Endothelial cell of umbilical vein (primary cell): ENCODE results near the gene TRMT112. TPM values are rescaled to one million over a fixed set of nuclear protein-coding genes. Genes with fewer than 3 reads are reported as not detected.

ENCODE experiments used
- BruUV-seq: library from RNA; stranded (reverse); fragments of 400-500 nt; replicated peaks from 2 replicates; lab custom pipeline; 2021; lab: Mats Ljungman, UMichigan
- CTCF ChIA-PET: fragments of 300-600, 350-600 bp; sonication (Branson Sonifier 250); formaldehyde crosslinking; loops from one replicate; lab custom pipeline; 2021; ENCODE audit warnings: antibody characterized with exemption, inconsistent platforms; lab: Charles Lee
- POLR2A ChIA-PET: fragments of 300-600, 350-600 bp; sonication (Branson Sonifier 250); formaldehyde crosslinking; loops from one replicate; lab custom pipeline; 2021; ENCODE audit warnings: antibody characterized with exemption, inconsistent platforms; lab: Charles Lee
- DNase-seq: peaks from one replicate; pipeline ENCODE4 v3.0.0-alpha.2; 2011; ENCODE audit warnings: low read depth, low spot score
- FAIRE-seq: peaks from 2 replicates; lab custom pipeline; 2011; peaks lifted over from hg19 to GRCh38; lab: Jason Lieb, UNC
- H2AFZ ChIP-seq: 2 replicates; pipeline ENCODE4 v1.6.0; 2012; ENCODE audit warnings: low read depth, low read length, control low read depth, inconsistent platforms
- H3K27ac ChIP-seq: 2 replicates; pipeline ENCODE4 v1.5.1; 2011; ENCODE audit warnings: low read depth, mild to moderate bottlenecking, control low read depth, low read length, moderate library complexity; ENCODE audit not compliant: insufficient read depth
- H3K27me3 ChIP-seq, 2 experiments: 2 replicates each; pipeline versions ENCODE4 v1.6.0 to v1.6.1; 2011; ENCODE audit warnings: low read length in 2 of 2, mixed read lengths in 1 of 2; ENCODE audit not compliant: control insufficient read depth in 2 of 2, insufficient read depth in 2 of 2
- H3K36me3 ChIP-seq, 2 experiments: 2 replicates in 1 of 2; 3 replicates in 1 of 2; pipeline ENCODE4 v1.5.1; 2011; ENCODE audit warnings: low read length in 2 of 2, mild to moderate bottlenecking in 1 of 2, moderate library complexity in 1 of 2; ENCODE audit not compliant: control insufficient read depth in 2 of 2, insufficient read depth in 2 of 2; ENCODE audit errors: extremely low read depth in 1 of 2
- H3K4me1 ChIP-seq: 3 replicates; pipeline ENCODE4 v1.5.1; 2011; ENCODE audit warnings: mild to moderate bottlenecking, low read length; ENCODE audit not compliant: control insufficient read depth, insufficient read depth; ENCODE audit errors: extremely low read depth
- H3K4me2 ChIP-seq: 2 replicates; pipeline ENCODE4 v1.6.1; 2011; ENCODE audit warnings: low read length, control low read depth, mixed read lengths; ENCODE audit not compliant: insufficient read depth
- H3K4me3 ChIP-seq, 3 experiments: fragments of 200-600 bp in 1 of 3; sonication (generic), shearing (Covaris generic) in 1 of 3; replicated peaks in 1 of 3; 2 replicates each; pipeline ENCODE4 v1.5.1; 2011 to 2016; ENCODE audit warnings: control low read depth in 3 of 3, low read length in 3 of 3, mild to moderate bottlenecking in 2 of 3, inconsistent platforms in 1 of 3, low read depth in 1 of 3, moderate library complexity in 1 of 3; ENCODE audit not compliant: insufficient read depth in 1 of 3
- H3K79me2 ChIP-seq: 2 replicates; pipeline ENCODE4 v1.6.0; 2012; ENCODE audit warnings: low read length, inconsistent platforms; ENCODE audit not compliant: control insufficient read depth, insufficient read depth
- H3K9ac ChIP-seq: replicated peaks from 2 replicates; pipeline ENCODE3; 2011; ENCODE audit warnings: low read length, control low read depth; ENCODE audit not compliant: insufficient read depth; ENCODE audit errors: extremely low read depth
- H3K9me1 ChIP-seq: replicated peaks from 3 replicates; pipeline ENCODE4 v1.6.0; 2011; ENCODE audit warnings: mild to moderate bottlenecking, low read length; ENCODE audit not compliant: control insufficient read depth, insufficient read depth; ENCODE audit errors: extremely low read depth
- H3K9me3 ChIP-seq: replicated peaks from 2 replicates; pipeline ENCODE4 v1.5.1; 2012; ENCODE audit warnings: low read length, inconsistent platforms; ENCODE audit not compliant: control insufficient read depth, insufficient read depth
- H4K20me1 ChIP-seq: replicated peaks from 2 replicates; pipeline ENCODE3; 2011; ENCODE audit warnings: mild to moderate bottlenecking, low read length; ENCODE audit not compliant: control insufficient read depth, insufficient read depth; ENCODE audit errors: extremely low read depth
- CTCF ChIP-seq, 2 donors: IDR thresholded peaks; 1 replicate in 1 of 2; 2 replicates in 1 of 2; pipeline ENCODE4 v1.5.1; 2011; ENCODE audit warnings: low read length in 2 of 2, mild to moderate bottlenecking in 2 of 2, moderate library complexity in 2 of 2, control low read depth in 1 of 2, inconsistent platforms in 1 of 2, low read depth in 1 of 2; ENCODE audit not compliant: insufficient read depth in 1 of 2; ENCODE audit errors: extremely low read depth in 1 of 2
- EZH2 ChIP-seq: IDR thresholded peaks from 2 replicates; pipeline ENCODE4 v1.6.1; 2012; ENCODE audit warnings: borderline replicate concordance, low read depth, mild to moderate bottlenecking, moderate library complexity, low read length, inconsistent platforms; ENCODE audit not compliant: severe bottlenecking
- FOS ChIP-seq: IDR thresholded peaks from 2 replicates; pipeline ENCODE4 v1.6.1; 2011; ENCODE audit warnings: mild to moderate bottlenecking, low read length, moderate library complexity, borderline replicate concordance; ENCODE audit not compliant: insufficient read depth
- GATA2 ChIP-seq: IDR thresholded peaks from 2 replicates; pipeline ENCODE4 v1.7.0; 2011; ENCODE audit warnings: low read depth, mild to moderate bottlenecking, moderate library complexity, mixed read lengths, low read length; ENCODE audit not compliant: insufficient read length, insufficient read depth
- JUN ChIP-seq: IDR thresholded peaks from 2 replicates; pipeline ENCODE4 v1.6.1; 2011; ENCODE audit warnings: borderline replicate concordance, low read depth; ENCODE audit not compliant: insufficient read length, insufficient read depth
- MAX ChIP-seq: IDR thresholded peaks from 2 replicates; pipeline ENCODE4 v1.6.1; 2011; ENCODE audit not compliant: insufficient read depth, insufficient read length
- MYC ChIP-seq: IDR thresholded peaks from one replicate; pipeline ENCODE4 v1.6.1; 2011; ENCODE audit warnings: mild to moderate bottlenecking, low read depth, low read length
- POLR2A ChIP-seq: IDR thresholded peaks from 2 replicates; pipeline ENCODE4 v1.6.1; 2012; ENCODE audit warnings: low read depth, mild to moderate bottlenecking, control low read depth, low read length
- POLR2AphosphoS5 ChIP-seq: IDR thresholded peaks from 2 replicates; pipeline ENCODE4 v1.6.1; 2012; ENCODE audit warnings: low read depth, mild to moderate bottlenecking, control low read depth, low read length, moderate library complexity; ENCODE audit not compliant: insufficient read depth
- dilution Hi-C: fragments of 300-500 bp; cut with MboI; formaldehyde crosslinking; loops from one replicate; pipeline ENCODE4 v1.15.0; 2019; ENCODE audit warnings: low sequenced_read_pairs; ENCODE audit not compliant: extremely low pct_ligation_motif_present
- intact Hi-C: fragments of 100-400 bp; cut with micrococcal nuclease; formaldehyde crosslinking; loops from one replicate; pipeline ENCODE4 v1.10.0; 2022
- polyA plus RNA-seq, 4 experiments: library from polyadenylated mRNA; depleted of rRNA in 3 of 4; stranded (reverse) in 3 of 4; unstranded in 1 of 4; fragments of >200 nt; gene quantifications; 2 replicates each; pipeline versions ENCODE4 v1.2.1 to v1.2.3, GENCODE V29; 2011 to 2012; ENCODE audit warnings: missing spikeins in 1 of 4
- total RNA-seq: library from RNA; stranded (reverse); gene quantifications from 2 replicates; pipeline ENCODE4 v1.2.3, GENCODE V29; 2021

Gene TRMT112
- total and polyA plus RNA-seq, 2 donors (not counting 3 experiments of a cell fraction or from before 2014, with no cell fraction given), result 195 to 575 TPM

DNA sequence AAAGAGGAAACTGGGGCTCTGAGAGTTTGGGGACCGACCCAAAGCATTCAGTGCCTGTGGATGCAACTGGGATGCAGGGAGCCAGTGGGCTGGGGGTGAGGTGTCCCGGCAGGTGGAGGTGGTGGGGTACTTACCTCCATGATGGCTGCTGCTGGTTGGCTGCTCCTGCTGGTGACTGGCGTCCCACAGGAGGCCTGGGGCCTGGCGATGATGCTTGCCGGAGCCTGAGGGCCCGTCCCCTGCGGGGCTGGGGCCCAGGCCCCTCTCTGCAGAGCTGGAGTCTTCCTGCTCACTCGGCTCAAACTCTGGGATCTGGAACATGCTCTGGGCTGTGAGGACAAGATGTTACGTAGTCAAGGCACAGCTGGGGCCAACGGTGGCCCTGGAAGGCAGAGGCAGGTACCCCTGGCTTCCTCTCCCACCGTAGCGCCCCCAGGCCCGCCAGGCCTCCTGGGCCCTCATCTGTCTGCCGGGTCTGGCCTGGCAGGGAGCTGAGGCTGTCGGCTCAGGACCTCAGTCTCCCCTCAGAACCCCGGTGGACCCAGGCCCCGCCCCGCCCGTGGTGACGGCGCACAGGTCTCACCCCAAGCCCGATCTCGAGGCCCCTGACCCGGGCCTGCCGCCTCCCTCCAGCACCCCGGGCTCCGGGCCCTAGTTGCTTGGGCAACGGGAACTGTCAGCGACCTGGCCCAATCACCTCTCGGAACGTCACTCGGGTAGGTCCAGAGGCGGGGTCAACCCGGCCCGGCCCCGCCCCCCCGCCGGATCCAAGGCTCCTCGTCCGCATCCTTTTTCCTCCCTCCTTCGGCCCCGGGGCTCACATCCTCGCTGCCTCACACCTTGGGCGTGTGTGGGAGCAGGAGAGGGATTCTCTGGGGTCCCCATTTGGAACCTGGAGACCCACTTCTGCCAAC is 33.1 kb downstream of the TRMT112 start, which contains the start of gene BAD:
TSS of gene BAD (minus strand) at position 618 of the 914 bp plus-strand sequence. CDS start at position 321, 297 bp downstream.
- Histone ChIP-seq H3K27me3 (no peaks in the 10 kb centered on the region), H3K79me2 (peaks cover 2% of the 10 kb centered on the region), H3K4me2 (peak within 1 kb of the TSS; percentile 60), H3K4me3 (peak within 1 kb of the TSS; percentile 42 to 49 (median 44)), H3K36me3 (peaks cover 0 to 5% of the 10 kb centered on the region in 2 experiments), H3K9ac (peak within 1 kb of the TSS; percentile 54), H4K20me1 (no peaks in the 10 kb centered on the region), H2AFZ (peak within 1 kb of the TSS; percentile 75), H3K27ac (peak within 1 kb of the TSS; percentile 35), H3K9me1 (no peaks in the 10 kb centered on the region), H3K9me3 (no peaks in the 10 kb centered on the region), H3K4me1 (peaks cover 11% of the 10 kb centered on the region)
- dilution Hi-C loops (no loop called here), intact Hi-C loops (loop anchor here (2.0 kb wide), 2 partner anchors 20 to 38 kb away; partner anchors contain the start of genes ESRRA and PPP1R14B)
- DNase-seq, result peak; percentile 91
- ChIA-PET CTCF (interaction anchor here (0.7 to 3.5 kb wide), 12 partner anchors 13 to 99 kb away, joined by 3 to 26 read pairs (median 6); partner anchors contain the start of genes CATSPERZ, PRDX5, STIP1 and TRMT112), POLR2A (interaction anchor here (1.0 kb wide), 1 partner anchor 13 kb away, joined by 3 read pairs; no protein-coding TSS in a partner anchor)
- TSS peak; percentile 38 for BruUV-seq
- peak; percentile 95 for FAIRE-seq
- TF ChIP-seq POLR2AphosphoS5 (peak; percentile 66), EZH2 (no peak), POLR2A (peak; percentile 52), MYC (no peak)

DNA sequence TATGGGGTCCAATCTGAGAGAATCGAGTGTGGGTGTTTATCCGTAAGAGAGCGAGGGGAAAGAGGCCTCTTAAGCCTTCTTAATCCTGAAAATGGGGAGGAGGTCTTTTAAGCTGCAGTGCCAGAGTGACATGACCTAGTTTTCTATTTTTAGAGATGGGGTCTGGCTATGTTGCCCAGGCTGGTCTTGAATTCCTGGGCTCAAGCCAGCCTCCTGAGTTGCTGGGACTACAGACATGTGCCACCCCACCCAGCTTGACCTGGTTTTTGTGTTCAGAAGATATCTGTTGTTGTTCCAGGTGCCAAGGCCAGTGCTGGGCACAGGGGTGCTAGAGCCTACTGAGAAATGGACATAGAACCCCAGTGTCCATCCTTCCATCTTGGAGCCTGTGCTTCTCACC is 34.3 kb downstream of the TRMT112 start:
- H3K9me1 ChIP-seq, result no peaks in the 10 kb centered on the region
- ChIA-PET CTCF (interaction anchor here (0.6 to 3.5 kb wide), 6 partner anchors 11 to 79 kb away, joined by 3 to 26 read pairs (median 8); partner anchors contain the start of gene CATSPERZ), POLR2A (no interaction called here)
- no peak overlapping the region for H3K4me3 ChIP-seq
- no peaks in the 10 kb centered on the region for H3K9me3 ChIP-seq
- H4K20me1 ChIP-seq, result no peaks in the 10 kb centered on the region
- H3K27ac ChIP-seq, result no peak overlapping the region
- DNase-seq, result no peak
- intact Hi-C loops (no loop called here), dilution Hi-C loops (no loop called here)
- H3K9ac ChIP-seq, result no peak overlapping the region
- no peaks in the 10 kb centered on the region for H3K27me3 ChIP-seq
- no peak overlapping the region for H3K4me2 ChIP-seq
- no peak overlapping the region for H2AFZ ChIP-seq
- peaks cover 11% of the 10 kb centered on the region for H3K4me1 ChIP-seq
- H3K79me2 ChIP-seq, result peaks cover 2% of the 10 kb centered on the region
- TF ChIP-seq MAX, result no peak
- no peak for TF ChIP-seq CTCF (IDR thresholded peaks at IDR 0.05; ENCODE audit: extremely low read depth in 1 of 2, insufficient read depth in 1 of 2, low read depth in 1 of 2, low read length in 2 of 2)
- TF ChIP-seq JUN, result no peak
- no peak for TF ChIP-seq FOS
- TF ChIP-seq POLR2A, result no peak
- no peak for TF ChIP-seq EZH2
- no peak for TF ChIP-seq MYC
- TF ChIP-seq GATA2, result no peak
- no peak for TF ChIP-seq POLR2AphosphoS5
- BruUV-seq, result no TSS peak
- no peak for FAIRE-seq
- H3K36me3 ChIP-seq, result peaks cover 2 to 11% of the 10 kb centered on the region in 2 experiments
